ENCODE data around the gene ADNP. TPM values are rescaled to one million over a fixed set of nuclear protein-coding genes. Genes with fewer than 3 reads are reported as not detected.

Gene ADNP
- total RNA-seq, 1 donor, result 26.8 TPM

GRCh38 chr20:50866036-50866685 is 65.1 kb downstream of the ADNP start:
- no peak overlapping the region for H3K4me3 ChIP-seq (ENCODE audit: low read depth, low read length)
- no peak for DNase-seq (ENCODE audit: low read depth)
- no peak for TF ChIP-seq CTCF (IDR thresholded peaks at IDR 0.05; ENCODE audit: insufficient read depth, low read depth, low read length)

GRCh38 chr20:50865591-50865990 is 65.6 kb downstream of the ADNP start:
- TF ChIP-seq CTCF (IDR thresholded peaks at IDR 0.05; ENCODE audit: insufficient read depth, low read depth, low read length), result no peak
- no peak overlapping the region for H3K4me3 ChIP-seq (ENCODE audit: low read depth, low read length)
- DNase-seq (ENCODE audit: low read depth), result no peak

GRCh38 chr20:50865114-50865513 is 66.1 kb downstream of the ADNP start:
- DNase-seq (ENCODE audit: low read depth), result no peak
- no peak overlapping the region for H3K4me3 ChIP-seq (ENCODE audit: low read depth, low read length)
- no peak for TF ChIP-seq CTCF (IDR thresholded peaks at IDR 0.05; ENCODE audit: insufficient read depth, low read depth, low read length)

- DNase-seq (ENCODE audit: low read depth), result no peak
- TF ChIP-seq CTCF (IDR thresholded peaks at IDR 0.05; ENCODE audit: insufficient read depth, low read depth, low read length), result no peak
These were observed 68.7 kb downstream of the ADNP start for GRCh38 chr20:50862546-50862945.

GRCh38 chr20:50861012-50861411 is 70.2 kb downstream of the ADNP start:
- DNase-seq (ENCODE audit: low read depth), result no peak
- H3K4me3 ChIP-seq (ENCODE audit: low read depth, low read length), result no peak overlapping the region
- no peak for TF ChIP-seq CTCF (IDR thresholded peaks at IDR 0.05; ENCODE audit: insufficient read depth, low read depth, low read length)

More at GRCh38 chr20:50862546-50862945, 68.7 kb downstream of the ADNP start:
- H3K4me3 ChIP-seq (ENCODE audit: low read depth, low read length), result no peak overlapping the region

GRCh38 chr20:50859161-50859560 is 72.1 kb downstream of the ADNP start:
- no peak overlapping the region for H3K4me3 ChIP-seq (ENCODE audit: low read depth, low read length)
- no peak for DNase-seq (ENCODE audit: low read depth)
- no peak for TF ChIP-seq CTCF (IDR thresholded peaks at IDR 0.05; ENCODE audit: insufficient read depth, low read depth, low read length)

- no peak for DNase-seq (ENCODE audit: low read depth)
- no peak for TF ChIP-seq CTCF (IDR thresholded peaks at IDR 0.05; ENCODE audit: insufficient read depth, low read depth, low read length)
- no peak overlapping the region for H3K4me3 ChIP-seq (ENCODE audit: low read depth, low read length)
These were observed 72.7 kb downstream of the ADNP start for GRCh38 chr20:50858525-50858924.
